Adrenal gland (tissue), 5 donors: ENCODE measurements around the gene ASXL1.

ENCODE experiments used
- POLR2A ChIP-seq, 2 donors: fragments of 450-650 bp; IDR thresholded peaks; one replicate each; pipeline ENCODE4 v1.6.1; 2017; ENCODE audit warnings: antibody characterized with exemption in 2 of 2, mild to moderate bottlenecking in 2 of 2, moderate library complexity in 1 of 2
- TF ChIP-seq, protein P1 (sequence below), 6 experiments: fragments of 450-650 bp in 4 of 6; fragments of 200-600 bp in 2 of 6; sonication (generic) in 1 of 6; IDR thresholded peaks; 1 replicate in 5 of 6; 2 replicates in 1 of 6; pipeline versions ENCODE4 v1.5.1 to v1.8.0; 2016 to 2021; ENCODE audit warnings: antibody characterized with exemption in 6 of 6, mild to moderate bottlenecking in 2 of 6, moderate library complexity in 1 of 6
- donor health status: DM: no; HTN: no; CAD: no.

GRCh38 chr20:32380745-32381144, 22.6 kb downstream of the ASXL1 start:
- TF ChIP-seq, protein P1, sequence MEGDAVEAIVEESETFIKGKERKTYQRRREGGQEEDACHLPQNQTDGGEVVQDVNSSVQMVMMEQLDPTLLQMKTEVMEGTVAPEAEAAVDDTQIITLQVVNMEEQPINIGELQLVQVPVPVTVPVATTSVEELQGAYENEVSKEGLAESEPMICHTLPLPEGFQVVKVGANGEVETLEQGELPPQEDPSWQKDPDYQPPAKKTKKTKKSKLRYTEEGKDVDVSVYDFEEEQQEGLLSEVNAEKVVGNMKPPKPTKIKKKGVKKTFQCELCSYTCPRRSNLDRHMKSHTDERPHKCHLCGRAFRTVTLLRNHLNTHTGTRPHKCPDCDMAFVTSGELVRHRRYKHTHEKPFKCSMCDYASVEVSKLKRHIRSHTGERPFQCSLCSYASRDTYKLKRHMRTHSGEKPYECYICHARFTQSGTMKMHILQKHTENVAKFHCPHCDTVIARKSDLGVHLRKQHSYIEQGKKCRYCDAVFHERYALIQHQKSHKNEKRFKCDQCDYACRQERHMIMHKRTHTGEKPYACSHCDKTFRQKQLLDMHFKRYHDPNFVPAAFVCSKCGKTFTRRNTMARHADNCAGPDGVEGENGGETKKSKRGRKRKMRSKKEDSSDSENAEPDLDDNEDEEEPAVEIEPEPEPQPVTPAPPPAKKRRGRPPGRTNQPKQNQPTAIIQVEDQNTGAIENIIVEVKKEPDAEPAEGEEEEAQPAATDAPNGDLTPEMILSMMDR (IDR thresholded peaks at IDR 0.05), result no peak
- no peak for TF ChIP-seq POLR2A (IDR thresholded peaks at IDR 0.05)
